ENCODE results near the gene LONRF2.

The LONRF2 gene

DNA sequence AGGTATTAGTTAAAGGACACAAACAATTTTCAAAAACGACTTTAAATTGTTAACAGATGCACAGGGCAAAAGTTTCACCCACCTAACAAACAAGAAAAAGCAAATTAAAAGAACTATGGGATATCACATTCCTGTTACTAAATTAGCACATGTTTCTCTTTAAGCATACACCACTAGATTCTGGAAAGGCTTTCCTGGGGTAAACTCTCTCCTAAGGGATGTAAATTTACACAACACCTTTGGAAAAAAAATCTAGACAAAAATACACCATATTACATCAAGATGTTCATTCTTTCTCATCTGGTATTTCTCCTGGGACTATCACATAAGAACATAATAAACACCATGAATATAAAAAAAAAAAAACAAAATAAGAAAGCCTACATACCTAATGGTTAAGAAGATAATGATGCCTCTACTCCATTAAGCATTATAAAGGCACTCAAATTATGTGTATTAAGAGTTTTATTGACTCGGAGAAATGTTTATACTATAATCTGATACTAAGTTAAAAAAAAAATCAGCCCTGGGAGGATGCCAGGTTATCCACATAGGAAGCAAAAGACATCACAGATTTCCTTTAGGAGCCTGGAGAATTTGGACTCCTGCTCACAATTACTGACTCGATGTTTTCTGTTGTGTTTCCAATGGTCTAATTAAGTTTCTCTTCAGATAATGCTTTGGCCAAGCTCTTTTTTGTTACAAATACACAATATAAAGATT lies 97.2 kb downstream of the LONRF2 start:
- H3K4me3 Mint-ChIP-seq: no peak overlapping the region
- no peak overlapping the region for H3K27ac Mint-ChIP-seq
- DNase-seq (no peak), ATAC-seq (no peak)
- H3K9me3 Mint-ChIP-seq: peaks cover 0 to 15% of the 10 kb centered on the region in 2 donors
- no peaks in the 10 kb centered on the region for H3K4me1 Mint-ChIP-seq
- peaks cover 20% of the 10 kb centered on the region for H3K27me3 Mint-ChIP-seq

DNA sequence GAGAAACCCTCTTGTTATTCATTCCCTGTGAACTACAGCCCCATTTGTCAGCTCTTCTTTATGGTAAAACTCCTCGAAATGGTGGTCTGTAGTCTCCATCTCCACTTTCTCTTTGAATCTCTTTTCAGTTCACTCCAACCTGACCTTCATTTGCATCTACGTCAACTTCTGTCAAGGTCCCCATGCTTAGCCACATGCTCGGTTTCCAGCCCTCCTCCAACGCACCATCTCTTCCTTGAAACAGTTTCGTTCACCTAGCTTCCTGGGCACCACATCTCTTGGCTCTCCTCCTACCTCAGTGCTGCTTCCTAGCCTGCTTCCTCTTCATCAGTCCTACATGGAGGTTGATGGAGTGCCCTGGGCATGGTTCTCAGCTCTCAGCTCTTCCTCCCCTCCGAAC lies 98.8 kb downstream of the LONRF2 start:
- Mint-ChIP-seq H3K27ac (no peak overlapping the region), H3K4me1 (no peaks in the 10 kb centered on the region), H3K27me3 (peaks cover 20% of the 10 kb centered on the region), H3K4me3 (no peak overlapping the region), H3K9me3 (peaks cover 0 to 15% of the 10 kb centered on the region in 2 donors)
- DNase-seq (no peak), ATAC-seq (no peak)
